GM19043 (cell line): ENCODE data around the gene CDC5L.

Source experiments
- ATAC-seq: cut with Tn5 transposase; IDR thresholded peaks from one replicate; pipeline ENCODE4 v1.9.1; 2021; ENCODE audit warnings: low read depth; ENCODE audit not compliant: unreplicated experiment

CDC5L gene

DNA sequence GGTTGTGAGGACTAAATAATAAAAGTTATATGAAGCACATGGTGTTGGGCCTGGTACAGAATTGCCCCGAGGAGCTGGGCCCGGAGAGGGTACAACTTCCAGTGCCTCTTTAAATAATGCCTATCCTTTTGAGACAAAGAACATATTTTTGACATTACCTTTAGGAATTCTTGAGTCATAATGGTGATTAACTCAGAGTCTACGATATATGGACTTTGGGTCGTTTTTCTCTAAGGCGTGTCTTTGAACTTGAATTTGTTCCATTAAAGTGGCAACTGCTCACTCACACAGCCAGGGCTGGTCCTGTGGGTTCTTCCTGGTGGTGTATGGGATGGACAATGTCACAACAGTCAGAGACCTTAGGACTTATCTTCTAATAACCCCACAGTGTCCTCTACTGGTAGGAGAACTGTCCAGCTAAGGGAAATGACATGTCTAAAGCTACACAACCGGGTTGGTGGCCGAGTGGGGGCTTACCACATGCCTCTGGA lies 106.5 kb downstream of the CDC5L start:
- ATAC-seq: no peak

DNA sequence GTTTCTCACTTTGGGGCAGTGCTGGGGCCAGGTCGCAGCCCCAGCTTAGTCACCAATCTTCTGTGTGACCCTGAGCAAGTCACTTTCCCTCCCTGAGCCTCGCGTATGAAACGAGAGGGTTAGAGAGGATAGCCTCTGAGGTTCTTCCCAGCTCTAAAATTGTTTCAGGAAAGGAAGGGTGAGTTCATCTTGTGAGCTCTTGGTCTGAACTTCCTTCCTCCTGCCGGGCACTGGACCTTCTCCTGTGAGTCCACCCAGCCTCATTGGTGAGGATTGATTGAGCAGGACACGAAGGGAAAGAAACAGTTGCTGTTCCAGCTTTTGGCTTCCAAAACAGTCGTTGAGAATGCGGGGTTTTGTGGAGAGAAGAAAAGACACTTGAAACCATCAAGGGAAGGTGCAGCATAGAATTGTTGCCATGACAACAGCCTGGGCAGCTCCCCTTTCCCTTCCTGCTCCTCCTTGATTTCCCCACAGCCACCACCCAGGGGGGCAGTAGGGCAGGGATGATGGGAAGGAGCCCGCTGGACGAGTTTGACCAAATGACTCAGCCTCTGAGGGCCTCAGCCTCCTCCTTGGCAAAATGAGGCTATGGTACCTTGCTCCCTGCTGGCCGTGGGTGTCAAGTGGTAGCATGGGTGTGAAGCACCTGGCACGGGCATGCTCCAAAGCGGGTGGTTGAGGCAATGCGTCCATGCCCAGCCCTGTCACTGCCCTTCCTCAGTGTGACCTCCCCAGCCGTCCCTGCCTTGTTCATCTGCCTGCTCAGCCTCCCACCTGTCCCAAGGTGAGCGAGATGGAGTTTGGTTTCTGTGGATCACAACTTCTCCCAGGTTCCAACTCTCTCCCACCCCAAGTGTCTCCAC lies 107.8 kb downstream of the CDC5L start:
- no peak for ATAC-seq

DNA sequence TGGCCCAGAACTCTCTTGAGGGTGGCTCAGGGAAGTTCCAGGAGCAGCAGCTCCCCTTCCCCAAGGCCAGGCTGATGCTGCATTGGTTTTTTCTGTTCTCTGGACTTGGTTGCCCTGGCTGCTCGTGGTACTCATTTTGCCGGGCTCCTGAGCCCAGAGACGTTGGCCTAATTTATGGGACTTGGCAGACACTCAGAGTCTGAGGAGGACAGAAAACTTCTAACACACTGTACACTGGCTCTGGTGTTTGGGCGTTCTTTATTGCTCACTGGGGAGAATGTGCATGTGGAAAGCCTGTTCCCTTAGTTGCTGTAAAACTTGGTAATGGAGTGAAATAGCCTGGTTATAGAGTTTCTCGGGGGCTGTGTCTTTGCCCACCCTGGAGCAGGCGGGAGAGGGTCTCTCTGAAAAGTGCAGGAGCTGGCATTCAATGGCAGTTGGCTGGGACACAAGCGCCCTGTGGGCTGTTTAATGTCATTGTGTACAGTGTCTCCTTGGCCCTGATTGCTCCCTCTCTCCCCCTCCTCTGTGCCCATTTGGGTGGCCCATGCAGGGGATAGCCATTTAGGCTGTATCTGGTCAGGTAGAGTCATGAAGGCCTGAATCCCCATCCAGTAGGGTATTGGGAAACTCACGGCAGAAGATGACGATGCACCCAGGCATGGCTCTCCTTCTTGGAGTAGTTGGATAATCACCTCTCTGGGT lies 109.3 kb downstream of the CDC5L start:
- ATAC-seq: no peak

DNA sequence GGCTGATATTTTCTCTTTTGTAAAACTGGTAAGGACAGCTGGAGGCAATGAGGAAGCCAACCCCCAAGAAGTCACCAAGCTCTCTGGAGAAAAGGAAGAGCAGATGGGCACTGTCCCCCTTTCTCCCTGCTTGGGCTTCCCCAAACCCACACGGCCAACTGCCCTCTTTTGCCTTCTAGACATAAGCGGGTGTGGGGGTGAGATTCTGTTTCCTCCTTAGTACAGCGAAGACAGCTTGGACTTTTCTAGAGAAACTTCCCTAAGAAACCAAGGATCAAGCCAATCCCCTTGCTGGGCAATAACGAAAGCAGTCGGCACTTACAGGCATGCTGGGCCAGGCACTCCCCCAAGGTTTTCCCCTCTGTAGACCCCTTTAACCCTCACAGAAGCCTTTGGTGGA lies 110.3 kb downstream of the CDC5L start:
- no peak for ATAC-seq

DNA sequence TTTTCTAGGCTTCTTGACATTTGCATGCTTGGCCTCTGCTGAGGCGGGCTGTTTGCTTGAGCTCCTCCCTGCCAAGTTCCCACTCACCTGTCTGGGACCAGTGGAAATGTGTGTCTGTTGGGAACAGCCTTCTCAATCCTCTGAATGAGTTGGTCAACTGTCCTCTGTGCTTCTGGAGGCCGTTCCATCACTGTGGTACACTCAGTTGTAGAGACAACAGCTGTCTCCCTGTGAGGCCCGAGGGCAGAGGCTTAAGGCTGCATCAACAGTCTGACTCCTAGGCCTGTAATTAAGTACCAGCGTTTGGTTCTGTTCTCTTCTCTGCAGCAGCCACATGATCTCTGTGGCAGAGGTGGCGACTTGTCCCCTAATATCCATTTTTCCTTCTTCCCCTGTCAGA lies 110.9 kb downstream of the CDC5L start:
- no peak for ATAC-seq

DNA sequence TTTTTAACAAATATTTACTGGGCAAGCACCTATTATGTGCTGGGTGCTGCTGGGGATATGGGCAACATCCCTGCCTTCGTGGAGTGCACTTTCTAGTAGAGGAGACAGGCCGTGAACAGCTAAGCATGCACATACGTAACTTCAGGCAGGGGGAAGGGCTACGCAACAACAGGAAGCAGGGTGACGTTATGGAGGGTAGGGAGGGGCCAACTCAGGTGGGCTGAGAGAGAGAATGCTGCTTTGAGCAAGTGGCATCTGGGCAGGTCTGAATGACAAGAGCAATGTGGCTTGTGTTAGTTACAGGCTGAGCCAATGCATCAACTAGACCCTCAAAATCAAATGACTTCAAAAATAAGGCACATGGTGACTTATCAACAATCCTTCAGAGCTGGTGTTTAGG lies 112.1 kb downstream of the CDC5L start:
- ATAC-seq: no peak
